ENCODE data around the gene SH3D21.

GRCh38 chr1:36320767-36321118 is 14.6 kb downstream of the SH3D21 start:
- TF ChIP-seq CTCF (IDR thresholded peaks at IDR 0.05), result no peak
- no peak for TF ChIP-seq POLR2A (IDR thresholded peaks at IDR 0.05)

Measured in thyroid gland (tissue), 4 donors.